Breast epithelium (tissue), 4 donors: ENCODE results near the gene APOM. TPM values are rescaled to one million over a fixed set of nuclear protein-coding genes. Genes with fewer than 3 reads are reported as not detected.

Experiments
- DNase-seq, 2 donors: peaks; one replicate each; pipeline ENCODE4 v3.0.0-alpha.2; 2019; ENCODE audit warnings: low spot score in 2 of 2
- H3K27ac ChIP-seq, 2 donors: fragments of 200-600 bp; sonication (generic) in 1 of 2; one replicate each; pipeline ENCODE4 v1.5.1; 2016 to 2019; ENCODE audit warnings: mild to moderate bottlenecking in 1 of 2
- H3K27me3 ChIP-seq, 2 donors: fragments of 200-600 bp; sonication (generic) in 1 of 2; one replicate each; pipeline versions ENCODE4 v1.5.1 to v1.6.0; 2017 to 2019; ENCODE audit warnings: control low read depth in 1 of 2, mild to moderate bottlenecking in 1 of 2
- H3K36me3 ChIP-seq: fragments of 200-600 bp; one replicate; pipeline ENCODE4 v1.5.1; 2019
- H3K4me1 ChIP-seq, 2 donors: fragments of 200-600 bp; sonication (generic); one replicate each; pipeline ENCODE4 v1.5.1; 2016 to 2019; ENCODE audit warnings: control low read depth in 1 of 2
- H3K4me3 ChIP-seq, 3 donors: fragments of 200-600 bp; sonication (generic); 1 replicate in 2 of 3; 2 replicates in 1 of 3; pipeline ENCODE4 v1.5.1; 2016 to 2019; ENCODE audit warnings: mild to moderate bottlenecking in 3 of 3, moderate library complexity in 2 of 3
- H3K9me3 ChIP-seq, 2 donors: fragments of 200-600 bp; sonication (generic) in 1 of 2; one replicate each; pipeline ENCODE4 v1.5.1; 2016 to 2019; ENCODE audit warnings: control low read depth in 1 of 2
- POLR2A ChIP-seq: fragments of 450-650 bp; IDR thresholded peaks from one replicate; pipeline ENCODE4 v1.6.1; 2016; ENCODE audit warnings: antibody characterized with exemption, mild to moderate bottlenecking, moderate library complexity
- POLR2AphosphoS5 ChIP-seq, 3 donors: sonication (generic); formaldehyde crosslinking; IDR thresholded peaks; one replicate each; pipeline ENCODE4 v1.6.1; 2017; ENCODE audit warnings: antibody characterized with exemption in 3 of 3
- intact Hi-C: fragments of 100-400 bp; cut with DNase I; formaldehyde crosslinking; loops from one replicate; pipeline ENCODE4 v1.15.1; 2023; ENCODE audit warnings: low total_unique reads
- total RNA-seq, 3 donors: library from RNA; depleted of rRNA; stranded (reverse); fragments of >200 nt; gene quantifications; one replicate each; pipeline ENCODE4 v1.1.0, GENCODE V29; 2016
- TF ChIP-seq, protein P1 (sequence below), 3 donors: fragments of 450-650 bp; IDR thresholded peaks; one replicate each; pipeline ENCODE4 v1.5.1; 2016 to 2017; ENCODE audit warnings: antibody characterized with exemption in 3 of 3, mild to moderate bottlenecking in 3 of 3, moderate library complexity in 3 of 3

Gene APOM
- total RNA-seq, 3 donors from 2014 or later: 1.3 to 4.8 (median 4.6) TPM

DNA sequence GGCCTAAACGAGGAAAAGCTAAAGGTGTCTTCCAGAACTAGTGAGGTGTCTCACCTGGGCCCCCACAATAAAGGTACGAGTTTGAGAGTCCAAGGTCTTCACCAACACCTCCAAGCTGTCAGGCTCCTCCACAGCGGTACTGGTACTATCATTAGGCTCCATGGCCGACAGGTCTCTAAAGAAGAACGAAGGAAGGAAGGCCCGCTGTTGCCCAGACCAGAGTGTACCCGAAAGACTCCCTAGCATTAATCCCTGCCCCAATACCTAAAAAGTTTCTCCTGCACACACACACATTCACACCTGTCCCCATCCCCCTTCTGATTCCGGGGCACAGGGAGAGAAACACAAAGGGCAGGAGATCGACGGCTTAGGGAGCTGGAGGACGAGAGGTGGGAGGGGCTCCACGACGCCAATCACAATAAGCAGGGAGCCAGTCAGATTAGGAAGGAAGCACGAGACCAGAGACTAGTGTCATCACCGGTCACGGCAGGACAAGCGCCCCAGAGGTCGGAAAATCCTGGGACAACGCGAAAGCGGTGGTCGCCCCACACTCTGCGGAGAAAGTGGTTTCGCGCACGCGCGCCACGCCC is 4.0 kb upstream of the APOM start:
- TF ChIP-seq, protein P1, sequence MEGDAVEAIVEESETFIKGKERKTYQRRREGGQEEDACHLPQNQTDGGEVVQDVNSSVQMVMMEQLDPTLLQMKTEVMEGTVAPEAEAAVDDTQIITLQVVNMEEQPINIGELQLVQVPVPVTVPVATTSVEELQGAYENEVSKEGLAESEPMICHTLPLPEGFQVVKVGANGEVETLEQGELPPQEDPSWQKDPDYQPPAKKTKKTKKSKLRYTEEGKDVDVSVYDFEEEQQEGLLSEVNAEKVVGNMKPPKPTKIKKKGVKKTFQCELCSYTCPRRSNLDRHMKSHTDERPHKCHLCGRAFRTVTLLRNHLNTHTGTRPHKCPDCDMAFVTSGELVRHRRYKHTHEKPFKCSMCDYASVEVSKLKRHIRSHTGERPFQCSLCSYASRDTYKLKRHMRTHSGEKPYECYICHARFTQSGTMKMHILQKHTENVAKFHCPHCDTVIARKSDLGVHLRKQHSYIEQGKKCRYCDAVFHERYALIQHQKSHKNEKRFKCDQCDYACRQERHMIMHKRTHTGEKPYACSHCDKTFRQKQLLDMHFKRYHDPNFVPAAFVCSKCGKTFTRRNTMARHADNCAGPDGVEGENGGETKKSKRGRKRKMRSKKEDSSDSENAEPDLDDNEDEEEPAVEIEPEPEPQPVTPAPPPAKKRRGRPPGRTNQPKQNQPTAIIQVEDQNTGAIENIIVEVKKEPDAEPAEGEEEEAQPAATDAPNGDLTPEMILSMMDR (IDR thresholded peaks at IDR 0.05): no peak
- TF ChIP-seq POLR2A (no peak), POLR2AphosphoS5 (IDR thresholded peaks at IDR 0.05) (peak in 2 of 3 donors; percentile 4 to 9)
- intact Hi-C loops: loop anchor here (10.0 kb wide), 1 partner anchor 183 kb away; no protein-coding TSS in a partner anchor
- Histone ChIP-seq H3K27ac (peak overlapping the region; percentile 97 to 99), H3K36me3 (peaks cover 12% of the 10 kb centered on the region), H3K27me3 (no peaks in the 10 kb centered on the region), H3K9me3 (no peaks in the 10 kb centered on the region), H3K4me3 (peak overlapping the region; percentile 59 to 85 (median 74)), H3K4me1 (peaks cover 0 to 7% of the 10 kb centered on the region in 2 donors)
- DNase-seq: peak in 1 of 2 donors; percentile 83

DNA sequence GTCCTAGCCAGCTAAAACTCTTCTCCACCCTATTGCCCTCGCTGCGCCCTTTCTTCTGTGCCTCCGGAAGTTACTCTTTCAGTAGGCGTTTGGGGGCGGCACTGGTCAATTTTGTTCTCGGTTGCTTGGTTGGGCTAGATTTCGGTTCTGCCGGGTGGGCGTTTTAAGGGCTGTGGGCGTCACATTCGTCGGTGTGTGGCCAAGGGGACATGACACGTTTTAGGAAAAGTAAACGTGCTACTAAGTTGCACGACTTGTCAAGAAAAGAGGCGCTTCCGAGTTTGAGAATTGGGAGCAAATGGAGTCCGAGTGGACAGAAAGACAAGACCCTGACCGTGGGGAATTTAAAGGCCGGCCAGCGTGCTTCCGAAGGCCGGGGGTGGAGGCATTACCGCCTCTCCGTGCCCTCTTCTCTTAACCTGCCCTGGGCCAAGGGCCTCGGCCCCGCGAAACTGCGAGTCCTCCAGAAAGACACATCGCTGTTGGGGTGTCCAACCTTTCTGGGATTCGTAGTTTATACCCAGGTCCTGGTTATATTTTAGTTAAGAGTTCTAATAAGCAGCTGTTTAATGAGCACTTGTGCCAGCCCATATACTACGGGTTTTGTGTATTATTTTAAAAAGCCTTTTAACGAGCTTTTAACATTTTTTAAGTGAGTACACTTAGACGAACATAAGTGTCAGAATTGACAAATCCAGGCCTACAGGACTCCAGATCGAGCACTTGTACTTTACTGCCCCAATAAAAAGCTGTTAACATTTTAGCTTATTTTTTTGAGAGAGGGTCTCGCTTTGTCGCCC is 2.6 kb upstream of the APOM start:
- TF ChIP-seq POLR2AphosphoS5 (IDR thresholded peaks at IDR 0.05) (peak; percentile 1 to 11 (median 4)), POLR2A (no peak)
- TF ChIP-seq, protein P1 (IDR thresholded peaks at IDR 0.05): peak in 1 of 3 donors; percentile 0
- Histone ChIP-seq H3K4me1 (peaks cover 0 to 7% of the 10 kb centered on the region in 2 donors), H3K27ac (peak overlapping the region; percentile 97 to 99), H3K36me3 (peaks cover 6% of the 10 kb centered on the region), H3K27me3 (no peaks in the 10 kb centered on the region), H3K9me3 (no peaks in the 10 kb centered on the region), H3K4me3 (peak overlapping the region; percentile 59 to 85 (median 74))
- intact Hi-C loops: loop anchor here (10.0 kb wide), 1 partner anchor 182 kb away; no protein-coding TSS in a partner anchor
- DNase-seq: peak; percentile 83 to 90

DNA sequence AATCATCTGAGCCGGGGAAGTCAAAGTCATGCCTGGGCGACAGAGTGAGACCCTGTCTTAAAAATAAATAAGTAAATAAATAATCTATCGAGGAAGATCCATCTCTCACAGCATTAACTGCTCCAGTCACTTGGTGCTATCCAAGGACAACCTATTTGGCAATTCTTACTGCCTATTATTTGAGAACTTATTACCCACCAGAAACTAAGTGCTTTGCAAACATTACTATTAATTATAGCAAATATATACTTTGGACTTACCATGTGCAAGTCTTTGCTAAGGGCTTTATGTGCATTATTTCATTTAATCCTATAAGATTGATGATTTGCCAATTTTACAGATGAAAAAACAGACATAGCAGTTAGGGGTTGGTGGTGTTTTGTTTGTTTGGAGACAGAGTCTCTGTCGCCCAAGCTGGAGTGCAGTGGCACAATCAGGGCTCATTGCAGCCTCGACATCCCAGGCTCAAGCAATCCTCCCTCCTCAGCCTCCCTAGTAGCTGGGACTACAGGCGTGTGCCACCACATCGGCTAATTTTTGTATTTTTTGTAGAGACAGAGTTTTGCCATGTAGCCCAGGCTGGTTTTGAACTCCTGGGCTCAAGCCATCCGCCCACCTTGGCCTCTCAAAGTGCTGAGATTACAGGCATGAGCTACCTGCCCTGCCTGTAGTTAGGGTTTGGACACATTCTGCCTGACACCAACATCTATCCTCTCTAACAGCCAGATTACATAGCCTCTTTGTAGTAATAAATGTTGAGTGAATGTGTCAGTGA is 933 bp upstream of the APOM start:
- Histone ChIP-seq H3K36me3 (no peaks in the 10 kb centered on the region), H3K27me3 (no peaks in the 10 kb centered on the region), H3K4me1 (peaks cover 12 to 15% of the 10 kb centered on the region in 2 donors), H3K4me3 (no peak overlapping the region), H3K27ac (no peak overlapping the region), H3K9me3 (no peaks in the 10 kb centered on the region)
- DNase-seq: no peak
- TF ChIP-seq POLR2AphosphoS5 (IDR thresholded peaks at IDR 0.05) (no peak), POLR2A (no peak)
- TF ChIP-seq, protein P1 (IDR thresholded peaks at IDR 0.05): no peak
- intact Hi-C loops: loop anchor here (10.0 kb wide), 1 partner anchor 180 kb away; no protein-coding TSS in a partner anchor

DNA sequence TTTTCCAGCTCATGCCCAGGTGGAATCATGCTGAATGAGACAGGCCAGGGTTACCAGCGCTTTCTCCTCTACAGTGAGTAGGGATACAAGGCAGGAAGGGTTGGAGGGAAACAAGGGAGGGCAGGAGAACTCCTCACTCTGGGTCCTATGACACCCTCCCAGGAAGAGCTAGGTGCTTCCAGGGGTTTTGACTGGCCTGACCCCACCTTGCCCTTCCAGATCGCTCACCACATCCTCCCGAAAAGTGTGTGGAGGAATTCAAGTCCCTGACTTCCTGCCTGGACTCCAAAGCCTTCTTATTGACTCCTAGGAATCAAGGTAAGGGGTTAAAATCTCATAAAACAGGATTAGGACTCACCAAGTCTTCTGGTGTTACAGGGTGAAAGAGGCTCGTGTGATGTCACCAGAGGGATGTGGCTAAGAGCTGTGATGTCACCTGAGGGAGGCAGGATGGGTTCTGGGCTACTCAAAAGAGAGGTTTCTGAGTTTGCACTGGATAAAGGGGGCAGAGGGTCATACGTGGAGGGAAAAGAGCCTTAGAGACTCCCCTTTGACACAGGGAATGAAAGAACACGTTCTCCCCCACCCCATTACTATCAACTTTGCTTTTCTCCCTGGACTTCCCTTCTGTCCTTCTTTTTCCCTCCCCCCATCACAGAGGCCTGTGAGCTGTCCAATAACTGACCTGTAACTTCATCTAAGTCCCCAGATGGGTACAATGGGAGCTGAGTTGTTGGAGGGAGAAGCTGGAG is 1.9 kb downstream of the APOM start:
- Histone ChIP-seq H3K27ac (peak overlapping the region in 1 of 2 donors; percentile 23), H3K9me3 (no peaks in the 10 kb centered on the region), H3K27me3 (no peaks in the 10 kb centered on the region), H3K4me3 (no peak overlapping the region), H3K4me1 (peaks cover 12 to 15% of the 10 kb centered on the region in 2 donors), H3K36me3 (no peaks in the 10 kb centered on the region)
- intact Hi-C loops: loop anchor here (10.0 kb wide), 1 partner anchor 177 kb away; no protein-coding TSS in a partner anchor
- TF ChIP-seq, protein P1 (IDR thresholded peaks at IDR 0.05): no peak
- TF ChIP-seq POLR2AphosphoS5 (IDR thresholded peaks at IDR 0.05): no peak
- TF ChIP-seq POLR2A: no peak
- DNase-seq: no peak
